Spleen (tissue), 11 donors: ENCODE results near the gene AVPR1B. TPM values are rescaled to one million over a fixed set of nuclear protein-coding genes. Genes with fewer than 3 reads are reported as not detected.

Source experiments
- DNase-seq: peaks from one replicate; pipeline ENCODE4 v3.0.0-alpha.2; 2020
- H3K27ac ChIP-seq, 8 donors: fragments of 200-600 bp; sonication (generic) in 7 of 8; 1 replicate in 4 of 8; 2 replicates in 4 of 8; pipeline versions ENCODE4 v1.5.0 to v1.8.0; 2016 to 2021; ENCODE audit warnings: inconsistent platforms in 4 of 8, mild to moderate bottlenecking in 4 of 8, moderate library complexity in 1 of 8
- H3K27me3 ChIP-seq, 7 donors: fragments of 200-600 bp; sonication (generic) in 6 of 7; replicated peaks in 1 of 7; 1 replicate in 4 of 7; 2 replicates in 3 of 7; pipeline versions ENCODE4 v1.5.0 to v1.8.0; 2016 to 2021; ENCODE audit warnings: inconsistent platforms in 3 of 7, mild to moderate bottlenecking in 1 of 7
- H3K36me3 ChIP-seq, 6 donors: fragments of 200-600 bp; sonication (generic) in 5 of 6; 1 replicate in 4 of 6; 2 replicates in 2 of 6; pipeline versions ENCODE4 v1.5.0 to v1.8.0; 2016 to 2021; ENCODE audit warnings: inconsistent platforms in 2 of 6
- H3K4me1 ChIP-seq, 6 donors: fragments of 200-600 bp; sonication (generic) in 5 of 6; 1 replicate in 3 of 6; 2 replicates in 3 of 6; pipeline versions ENCODE4 v1.5.0 to v1.8.0; 2016 to 2021; ENCODE audit warnings: inconsistent platforms in 3 of 6
- H3K4me3 ChIP-seq, 8 donors: fragments of 200-600 bp; sonication (generic) in 7 of 8; 1 replicate in 4 of 8; 2 replicates in 4 of 8; pipeline versions ENCODE4 v1.5.0 to v1.8.0; 2016 to 2021; ENCODE audit warnings: inconsistent platforms in 4 of 8, mild to moderate bottlenecking in 4 of 8, moderate library complexity in 2 of 8
- H3K9me3 ChIP-seq, 8 donors: fragments of 200-600 bp; sonication (generic) in 7 of 8; 1 replicate in 4 of 8; 2 replicates in 4 of 8; pipeline versions ENCODE4 v1.5.0 to v1.8.0; 2016 to 2021; ENCODE audit warnings: inconsistent platforms in 4 of 8
- POLR2A ChIP-seq, 3 donors: fragments of 450-650 bp; IDR thresholded peaks; one replicate each; pipeline ENCODE4 v1.5.1; 2017; ENCODE audit warnings: antibody characterized with exemption in 3 of 3, mild to moderate bottlenecking in 1 of 3
- POLR2AphosphoS5 ChIP-seq, 3 donors: sonication (generic); formaldehyde crosslinking; IDR thresholded peaks; one replicate each; pipeline ENCODE4 v1.5.1; 2017; ENCODE audit warnings: antibody characterized with exemption in 3 of 3
- WGBS, 5 donors: extraction: QIAGEN DNeasy Blood & Tissue Kit in 3 of 5; methylation state at CpG; one replicate each; pipeline versions ENCODE4 v1.1.5 to v1.1.7; 2013 to 2018; 5-methylcytosine and 5-hydroxymethylcytosine counted together
- intact Hi-C: fragments of 100-400 bp; cut with DNase I; formaldehyde crosslinking; loops from one replicate; pipeline ENCODE4 v1.15.0; 2023; ENCODE audit warnings: low total_unique reads
- polyA plus RNA-seq, 3 donors: library from polyadenylated mRNA; stranded (reverse); fragments of 200-250 nt; gene quantifications; one replicate each; pipeline ENCODE4 v1.2.1, GENCODE V29; 2013
- total RNA-seq, 7 donors: library from RNA; depleted of rRNA in 3 of 7; stranded (reverse); fragments of >200 nt in 3 of 7; fragmentation: NEBNext Ultra II Directional in 4 of 7; extraction: Animal tissue kit (Norgen Biotek cat#: 25700) in 4 of 7; gene quantifications; one replicate each; pipeline versions ENCODE4 v1.1.0 to v1.2.1, GENCODE V29; 2016 to 2021
- TF ChIP-seq, protein P1 (sequence below), 11 experiments: fragments of 200-600 bp in 7 of 11; fragments of 450-650 bp in 4 of 11; sonication (generic) in 4 of 11; IDR thresholded peaks in 8 of 11; conservative IDR thresholded peaks in 3 of 11; 1 replicate in 7 of 11; 2 replicates in 4 of 11; pipeline versions ENCODE4 v1.4.0 to v1.8.0; 2016 to 2021; ENCODE audit warnings: antibody characterized with exemption in 11 of 11, inconsistent platforms in 4 of 11, mild to moderate bottlenecking in 1 of 11
- donor health status: healthy with polysubstance abuse.
- donor health status: DM: no; HTN: no; CAD: no; lungs with moderate emphysema.
- donor health status: DM: no; HTN: no; CAD: no.
- donor health status: Bipolar disorder and iron deficiency.
- donor health status: healthy.
- donor health status: DM: no; HTN: no; CAD: no.
- donor health status: DM: yes; HTN: yes; CAD: no.

Gene AVPR1B
- total and polyA plus RNA-seq, 10 donors, result not detected

DNA sequence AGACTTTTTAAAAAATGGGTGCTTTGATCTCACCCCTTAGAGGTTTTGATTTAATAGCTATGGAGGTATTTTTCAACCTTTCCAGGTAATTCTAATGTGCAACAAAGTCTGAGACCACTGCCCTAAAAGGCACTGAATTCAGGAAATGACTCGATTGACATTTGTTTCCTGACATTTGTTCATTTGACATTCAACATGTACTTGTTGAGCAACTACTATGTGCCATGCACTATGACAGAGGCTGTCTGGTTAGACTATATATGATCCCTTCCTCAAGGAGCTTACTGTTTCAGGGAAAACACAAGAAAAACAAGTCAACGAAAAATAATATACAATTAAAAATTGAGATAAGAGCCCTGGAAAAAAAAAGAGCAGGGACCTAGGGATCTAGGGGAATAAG, 25.6 kb upstream of the AVPR1B start:
- H3K4me3 ChIP-seq, result no peak overlapping the region
- WGBS, 5 donors, result 49 to 68% (median 52%) methylated on average over 2 of the region's 2 CpGs
- intact Hi-C loops, result no loop called here

DNA sequence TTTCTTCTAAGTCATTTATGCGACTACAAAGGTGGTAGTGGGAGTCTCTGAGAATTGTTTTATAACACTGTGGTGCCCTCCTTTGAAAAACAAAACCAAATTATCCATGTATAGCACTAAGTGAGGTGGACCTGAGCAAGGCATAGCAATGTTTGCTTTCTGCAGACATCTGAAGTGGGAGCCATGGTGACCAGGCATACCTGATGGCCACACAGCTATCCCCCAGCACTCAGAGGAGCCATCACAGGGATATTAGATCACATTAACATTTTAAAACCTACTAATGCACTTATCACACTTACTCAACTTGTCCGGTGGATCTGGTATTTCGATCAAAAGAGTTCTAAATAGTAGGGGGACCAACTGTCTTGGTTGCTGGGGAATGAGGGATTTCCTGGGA, 24.8 kb upstream of the AVPR1B start:
- 81 to 88% (median 86%) methylated on average over 3 of the region's 3 CpGs for WGBS, 5 donors
- no peaks in the 10 kb centered on the region for H3K9me3 ChIP-seq
- H3K4me3 ChIP-seq, result no peak overlapping the region
- TF ChIP-seq POLR2A (IDR thresholded peaks at IDR 0.05), result no peak
- TF ChIP-seq, protein P1, sequence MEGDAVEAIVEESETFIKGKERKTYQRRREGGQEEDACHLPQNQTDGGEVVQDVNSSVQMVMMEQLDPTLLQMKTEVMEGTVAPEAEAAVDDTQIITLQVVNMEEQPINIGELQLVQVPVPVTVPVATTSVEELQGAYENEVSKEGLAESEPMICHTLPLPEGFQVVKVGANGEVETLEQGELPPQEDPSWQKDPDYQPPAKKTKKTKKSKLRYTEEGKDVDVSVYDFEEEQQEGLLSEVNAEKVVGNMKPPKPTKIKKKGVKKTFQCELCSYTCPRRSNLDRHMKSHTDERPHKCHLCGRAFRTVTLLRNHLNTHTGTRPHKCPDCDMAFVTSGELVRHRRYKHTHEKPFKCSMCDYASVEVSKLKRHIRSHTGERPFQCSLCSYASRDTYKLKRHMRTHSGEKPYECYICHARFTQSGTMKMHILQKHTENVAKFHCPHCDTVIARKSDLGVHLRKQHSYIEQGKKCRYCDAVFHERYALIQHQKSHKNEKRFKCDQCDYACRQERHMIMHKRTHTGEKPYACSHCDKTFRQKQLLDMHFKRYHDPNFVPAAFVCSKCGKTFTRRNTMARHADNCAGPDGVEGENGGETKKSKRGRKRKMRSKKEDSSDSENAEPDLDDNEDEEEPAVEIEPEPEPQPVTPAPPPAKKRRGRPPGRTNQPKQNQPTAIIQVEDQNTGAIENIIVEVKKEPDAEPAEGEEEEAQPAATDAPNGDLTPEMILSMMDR (IDR thresholded peaks at IDR 0.05 in 8 of 11, conservative IDR thresholded peaks at IDR 0.05 in 3 of 11), result no peak
- no peak for TF ChIP-seq POLR2AphosphoS5 (IDR thresholded peaks at IDR 0.05)
- no peaks in the 10 kb centered on the region for H3K4me1 ChIP-seq
- DNase-seq, result no peak
- intact Hi-C loops, result no loop called here
- H3K36me3 ChIP-seq, result no peaks in the 10 kb centered on the region
- H3K27me3 ChIP-seq, result no peaks in the 10 kb centered on the region
- H3K27ac ChIP-seq, result no peak overlapping the region

More for the DNA sequence above, 25.6 kb upstream of the AVPR1B start:
- Histone ChIP-seq H3K36me3 (no peaks in the 10 kb centered on the region), H3K27ac (no peak overlapping the region), H3K9me3 (no peaks in the 10 kb centered on the region), H3K4me1 (no peaks in the 10 kb centered on the region), H3K27me3 (no peaks in the 10 kb centered on the region)
- TF ChIP-seq POLR2A (IDR thresholded peaks at IDR 0.05), result no peak
- no peak for TF ChIP-seq POLR2AphosphoS5 (IDR thresholded peaks at IDR 0.05)
- TF ChIP-seq, protein P1 (IDR thresholded peaks at IDR 0.05 in 8 of 11, conservative IDR thresholded peaks at IDR 0.05 in 3 of 11), result no peak
- no peak for DNase-seq

DNA sequence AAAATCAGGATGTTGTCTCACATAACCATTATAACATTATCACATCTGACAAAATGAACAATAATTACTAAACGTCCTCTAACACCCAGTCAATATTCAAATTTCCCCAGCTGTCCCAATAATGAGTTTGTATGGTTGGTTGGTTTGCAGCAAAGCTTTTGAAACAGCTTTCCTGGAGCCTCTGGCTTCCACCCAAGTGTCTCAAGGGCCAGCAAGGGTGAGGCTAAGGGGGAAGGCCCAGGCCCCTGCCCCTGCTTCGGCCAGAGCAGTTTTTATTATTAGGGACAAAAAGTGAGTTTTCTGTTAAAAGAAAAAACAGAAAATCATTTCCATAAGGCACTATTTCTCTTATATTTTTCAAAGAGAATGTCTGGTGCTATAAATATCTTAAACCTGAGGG, 19.1 kb upstream of the AVPR1B start:
- TF ChIP-seq, protein P1 (IDR thresholded peaks at IDR 0.05 in 8 of 11, conservative IDR thresholded peaks at IDR 0.05 in 3 of 11), result no peak
- TF ChIP-seq POLR2AphosphoS5 (IDR thresholded peaks at IDR 0.05) (no peak), POLR2A (IDR thresholded peaks at IDR 0.05) (no peak)
- no peaks in the 10 kb centered on the region for H3K9me3 ChIP-seq
- WGBS, 5 donors, result 39 to 51% (median 50%) methylated on average over 2 of the region's 2 CpGs
- intact Hi-C loops, result no loop called here
- no peak for DNase-seq
- no peaks in the 10 kb centered on the region for H3K4me1 ChIP-seq
- H3K36me3 ChIP-seq, result no peaks in the 10 kb centered on the region
- no peak overlapping the region for H3K4me3 ChIP-seq
- H3K27me3 ChIP-seq, result no peaks in the 10 kb centered on the region
- H3K27ac ChIP-seq, result no peak overlapping the region

DNA sequence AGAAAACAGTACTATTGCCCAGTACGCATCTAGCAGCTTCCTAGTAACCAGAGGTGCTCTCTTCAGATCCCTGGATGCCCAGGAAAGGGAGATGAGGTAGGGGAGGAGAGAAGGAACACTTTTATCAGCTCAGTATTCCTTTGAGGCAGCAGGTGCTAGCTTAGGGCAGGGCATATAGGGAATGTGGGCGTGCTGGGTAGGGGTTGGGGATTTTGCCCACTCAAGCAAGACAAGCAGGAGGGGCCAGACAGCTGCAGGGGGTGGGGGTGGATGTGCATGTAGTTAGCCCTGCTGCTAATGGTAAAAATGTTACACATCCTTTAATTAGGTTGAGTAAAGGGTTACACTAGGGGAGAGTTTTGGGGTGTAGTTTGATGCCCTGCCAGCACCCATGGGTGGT, 18.1 kb upstream of the AVPR1B start:
- no peak overlapping the region for H3K4me3 ChIP-seq
- TF ChIP-seq POLR2AphosphoS5 (IDR thresholded peaks at IDR 0.05), result no peak
- no peak for TF ChIP-seq POLR2A (IDR thresholded peaks at IDR 0.05)
- no peak overlapping the region for H3K27ac ChIP-seq
- no peaks in the 10 kb centered on the region for H3K36me3 ChIP-seq
- no peak for DNase-seq
- no peaks in the 10 kb centered on the region for H3K9me3 ChIP-seq
- H3K27me3 ChIP-seq, result no peaks in the 10 kb centered on the region
- H3K4me1 ChIP-seq, result no peaks in the 10 kb centered on the region
- WGBS, 5 donors, result 72 to 85% (median 83%) methylated on average over 2 of the region's 2 CpGs
- intact Hi-C loops, result no loop called here
